Stimulated activated CD8-positive, alpha-beta memory T cell treated with anti-CD3 and anti-CD28 coated beads, Interleukin-4, amount 100 ng/mL, for 48 hours (primary cell): ENCODE data around the gene TP73.
A peak's percentile ranks its signal among the peaks of the same experiment; 100 is the strongest.

Experiments used
- DNase-seq: peaks from one replicate; pipeline ENCODE4 v3.0.0-alpha.2; 2020

Gene TP73

DNA sequence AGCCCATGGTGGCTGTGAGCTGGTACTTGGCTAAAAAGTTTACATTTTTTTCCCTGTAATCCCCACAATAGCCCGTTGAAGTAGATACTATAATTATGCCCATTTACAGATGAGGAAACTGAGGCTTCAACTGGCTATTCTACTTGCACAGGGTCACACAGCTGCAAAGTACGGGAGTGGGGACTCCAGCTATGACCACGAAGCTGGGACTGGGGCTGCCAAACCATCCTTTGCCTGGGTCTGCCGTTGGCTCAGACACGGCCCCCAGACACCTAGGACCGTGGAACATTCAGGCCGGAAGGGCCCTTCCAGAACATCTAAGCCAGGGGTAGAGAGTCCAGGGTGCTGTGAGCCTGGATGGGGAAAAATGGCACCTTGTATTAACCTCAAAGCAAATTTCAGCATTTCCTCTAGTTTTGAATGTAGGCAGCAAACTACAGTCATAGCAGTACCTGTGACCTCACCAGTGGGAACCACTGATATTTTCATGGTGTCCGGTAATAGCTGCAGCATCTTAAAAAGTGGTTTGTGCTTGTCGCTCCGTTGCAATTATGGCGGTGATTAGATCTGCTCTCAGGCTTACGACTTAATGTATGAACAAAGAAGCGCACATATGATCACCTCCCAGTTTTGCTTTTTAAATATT lies 4.3 kb downstream of the TP73 start:
- DNase-seq: peak; percentile 43

DNA sequence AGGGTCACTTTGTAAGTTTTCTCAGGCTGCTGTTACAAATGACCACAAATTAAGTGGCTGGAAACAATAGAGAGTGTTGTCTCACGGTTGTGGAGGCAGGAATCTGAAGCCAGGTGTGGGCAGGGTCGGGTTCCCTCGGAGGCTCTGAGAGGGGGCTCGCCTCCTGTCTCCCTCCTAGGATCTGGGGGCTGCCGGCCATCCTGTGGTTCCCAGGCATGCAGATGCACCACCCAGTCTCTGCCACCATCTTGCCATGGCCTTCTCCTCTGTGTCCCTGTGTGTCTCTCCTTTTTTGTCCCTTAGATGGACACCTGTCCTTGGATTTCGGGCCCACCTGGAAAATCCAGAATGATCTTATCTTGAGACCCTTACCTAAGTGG lies 4.8 kb downstream of the TP73 start:
- DNase-seq: no peak

DNA sequence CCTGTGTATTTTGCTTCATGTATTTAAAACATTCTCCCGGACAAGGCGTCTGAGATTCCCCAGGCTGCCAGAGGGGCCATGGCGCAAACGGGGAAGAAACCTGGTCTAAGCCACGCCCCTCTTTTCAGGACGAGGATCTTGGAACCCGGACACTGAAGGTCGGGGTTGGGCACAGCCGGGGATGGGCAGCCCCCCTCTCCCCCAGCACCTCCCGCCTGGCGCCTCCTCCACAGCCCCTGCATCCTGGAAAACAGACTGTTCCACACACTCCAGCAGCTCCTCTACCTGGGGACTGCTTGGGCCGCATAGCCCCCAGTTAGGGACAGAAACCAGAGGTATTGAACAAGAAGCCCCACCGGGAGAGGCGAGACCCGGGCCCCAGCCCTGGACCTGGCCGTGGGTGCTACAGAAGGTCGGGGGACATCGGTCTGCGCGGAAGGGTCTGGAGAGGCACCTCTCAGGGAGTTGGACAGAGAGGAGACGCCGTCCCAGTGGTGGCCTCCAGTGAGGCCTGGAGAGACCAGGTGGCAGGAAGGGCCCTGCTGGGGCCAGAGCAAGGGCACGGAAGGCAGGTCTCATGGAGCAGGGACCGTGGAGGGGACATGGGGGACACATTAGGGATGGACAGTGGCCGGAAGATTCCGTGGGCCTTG lies 5.4 kb downstream of the TP73 start:
- no peak for DNase-seq

DNA sequence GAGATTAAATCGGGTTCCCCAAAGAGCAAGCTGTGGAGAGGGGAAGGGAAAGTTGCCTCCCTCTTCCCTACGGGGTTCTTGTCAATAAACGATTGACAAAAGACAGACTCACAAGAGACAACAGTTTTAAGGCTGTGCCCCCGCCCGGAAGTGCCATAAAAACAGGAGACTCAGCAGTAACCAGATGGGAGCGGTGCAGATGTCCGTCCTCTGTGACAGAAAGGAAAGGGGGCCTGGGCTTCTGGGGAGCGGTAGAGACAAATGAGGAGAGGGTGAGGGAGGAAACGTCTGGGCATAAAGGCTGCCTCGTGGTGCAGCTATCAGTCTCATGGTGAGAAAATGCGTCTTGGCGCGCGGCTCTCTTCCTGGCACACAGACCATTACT lies 5.9 kb downstream of the TP73 start:
- no peak for DNase-seq

DNA sequence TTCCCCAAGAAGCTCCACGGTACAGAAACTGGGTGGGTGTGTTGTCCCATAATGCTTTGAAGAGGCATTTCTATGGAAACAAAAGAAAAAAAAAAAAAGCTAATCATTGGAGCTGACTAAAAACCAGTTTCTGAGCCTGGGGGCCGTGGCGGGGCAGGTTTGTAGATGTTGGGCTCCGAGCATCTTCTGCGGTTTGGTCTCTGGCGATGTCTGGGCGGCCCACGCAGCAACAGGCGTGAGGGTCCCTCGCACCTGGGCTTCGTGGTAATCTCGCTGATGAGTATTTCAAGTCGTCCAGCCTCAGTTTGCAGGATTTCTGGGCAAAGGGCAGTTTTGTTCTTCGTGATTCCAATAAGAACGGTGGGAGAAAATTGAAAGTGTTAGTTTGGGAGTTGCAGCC lies 6.8 kb downstream of the TP73 start:
- no peak for DNase-seq

DNA sequence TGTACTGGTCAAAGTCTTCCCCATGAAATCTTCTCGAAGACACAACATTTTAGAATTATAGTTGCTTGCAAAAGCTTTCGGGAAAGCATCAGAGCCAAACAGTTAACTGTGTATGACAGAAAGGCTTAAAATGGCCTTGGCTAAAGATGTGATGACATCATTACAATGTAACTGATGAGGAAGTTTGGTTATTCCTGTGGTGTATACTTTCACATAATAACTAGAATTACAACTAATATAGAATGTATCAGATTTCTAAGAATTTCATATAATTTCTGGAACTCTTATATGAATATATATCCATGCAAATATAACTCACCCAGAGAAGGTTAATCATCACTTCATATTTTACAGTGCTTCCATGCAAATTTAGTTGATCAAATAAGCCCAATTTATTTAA lies 8.4 kb downstream of the TP73 start:
- no peak for DNase-seq

DNA sequence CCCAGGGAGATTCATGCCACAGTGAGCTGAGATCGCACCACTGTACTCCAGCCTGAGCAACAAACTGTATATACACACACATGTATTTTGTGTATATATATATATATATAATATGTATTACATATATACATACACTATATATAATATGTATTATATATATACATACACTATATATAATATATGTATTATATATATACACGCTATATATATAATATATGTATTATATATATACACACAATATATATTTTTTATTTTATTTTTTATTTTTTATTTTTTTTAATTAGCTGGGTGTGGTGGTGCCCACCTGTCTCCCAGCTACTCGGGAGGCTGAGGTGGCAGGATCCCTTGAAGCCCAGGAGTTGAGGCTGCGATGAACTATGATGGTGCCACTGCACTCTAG lies 9.3 kb downstream of the TP73 start:
- DNase-seq: no peak

DNA sequence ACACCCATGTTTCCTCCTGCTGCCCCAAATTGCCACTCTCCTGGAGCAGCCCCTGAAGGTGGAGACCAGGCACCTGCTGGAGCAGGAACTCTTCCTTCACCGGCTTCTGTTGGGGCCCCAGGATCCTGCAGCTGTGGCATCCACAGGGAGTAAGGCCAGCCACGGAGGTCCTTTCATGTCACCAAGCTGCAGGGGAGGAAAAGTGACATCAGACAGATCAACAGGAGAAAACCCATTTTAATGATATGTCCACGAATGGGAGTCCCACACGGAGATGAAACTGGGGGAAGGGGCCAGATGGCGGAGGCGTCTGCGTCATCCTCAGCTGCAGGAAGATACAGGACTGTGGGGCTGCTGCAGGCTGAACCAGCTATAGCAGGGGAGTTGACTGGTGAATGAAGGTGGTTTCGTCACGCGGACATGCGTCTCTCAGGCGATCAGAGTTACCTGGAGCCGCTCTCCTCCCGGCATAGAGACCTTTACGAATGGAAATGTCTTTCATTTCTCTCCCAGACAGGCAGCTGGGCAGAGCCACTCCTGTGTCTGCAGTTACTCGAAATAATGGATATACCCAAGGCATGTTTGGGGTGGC lies 9.9 kb downstream of the TP73 start:
- no peak for DNase-seq

DNA sequence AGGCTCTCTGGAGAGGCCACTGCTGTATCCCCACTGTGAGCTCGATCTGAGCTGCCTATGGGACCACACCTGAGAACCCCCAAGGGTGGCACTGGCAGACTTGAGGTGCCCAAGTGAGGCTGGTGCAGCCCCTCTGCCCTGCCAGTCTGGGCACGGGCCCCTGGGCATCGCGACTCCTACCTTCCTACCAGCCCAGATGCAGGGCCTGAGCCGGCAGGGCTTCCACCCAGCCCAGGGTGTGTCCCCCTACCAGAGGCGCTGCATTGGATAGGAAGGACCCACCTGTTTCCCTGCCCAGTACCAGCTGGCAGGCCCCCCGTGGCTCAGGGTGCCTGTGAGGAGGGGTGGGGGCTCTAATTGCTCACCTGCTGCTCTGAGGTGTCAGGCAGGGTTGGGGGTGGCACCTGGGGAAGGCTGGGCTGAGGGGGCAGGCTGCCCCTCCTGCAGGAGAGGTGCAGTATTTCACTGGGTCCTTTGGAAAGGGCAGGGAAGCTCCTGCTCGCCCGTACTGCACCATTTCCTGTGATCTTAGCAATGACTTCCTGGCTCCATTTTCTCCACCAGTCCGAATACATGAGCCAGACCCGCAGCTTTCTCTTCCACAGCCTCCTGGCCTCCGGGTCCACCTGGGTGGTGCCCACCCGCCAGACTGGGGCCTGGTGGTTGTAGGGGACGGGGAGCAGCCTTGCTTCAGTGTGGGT lies 11.8 kb downstream of the TP73 start:
- DNase-seq: no peak

DNA sequence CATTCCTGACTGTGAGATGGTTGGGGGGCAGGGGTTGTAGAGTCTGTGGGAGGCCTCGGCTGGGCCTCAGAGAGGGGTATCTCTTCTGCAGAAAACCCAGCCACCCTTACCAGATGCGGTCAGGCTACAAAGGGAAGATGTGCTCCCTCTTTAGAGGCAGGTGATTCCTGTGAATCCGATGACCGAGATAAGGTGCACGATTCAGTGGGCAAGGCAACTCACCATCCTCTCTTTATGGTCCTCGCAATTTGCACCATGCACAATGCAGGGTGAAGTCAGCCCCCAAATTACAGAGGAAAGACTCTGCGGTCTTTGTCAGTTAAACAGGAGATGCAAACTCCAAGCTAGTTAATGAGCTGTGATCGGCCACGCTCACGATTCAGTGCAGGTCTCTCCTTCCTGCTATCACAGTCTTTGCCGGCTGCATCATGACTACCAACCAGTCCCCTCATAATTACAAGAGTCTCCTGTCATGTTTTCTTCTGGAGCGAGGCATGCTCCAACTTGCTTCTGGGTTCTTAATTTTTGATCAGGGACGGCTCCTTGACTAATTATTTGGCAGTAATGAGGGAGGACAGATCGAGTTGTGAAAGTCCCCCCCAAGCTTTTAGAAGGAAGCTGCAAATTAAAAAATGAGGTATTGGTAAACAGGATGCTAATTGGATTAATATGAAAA lies 12.5 kb downstream of the TP73 start:
- DNase-seq: no peak

DNA sequence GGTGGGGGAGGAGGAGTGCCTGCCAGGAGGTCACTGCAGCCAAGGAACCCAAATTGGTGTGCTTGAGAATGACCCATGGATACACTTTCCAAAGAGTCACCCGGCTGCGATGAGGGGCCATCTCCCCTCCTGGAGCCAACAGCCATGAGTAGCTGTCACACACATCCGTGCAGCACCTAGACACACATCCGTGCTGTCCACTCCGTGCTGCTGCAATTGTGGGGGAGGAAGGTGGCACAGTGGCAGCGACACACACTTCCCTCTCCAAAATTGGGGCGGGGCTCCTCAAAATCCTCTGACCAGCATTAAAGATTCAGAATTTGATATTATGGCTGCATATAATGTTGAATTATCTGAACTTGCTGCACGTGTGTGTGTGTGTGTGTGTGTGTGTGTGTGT lies 15.8 kb downstream of the TP73 start:
- no peak for DNase-seq

DNA sequence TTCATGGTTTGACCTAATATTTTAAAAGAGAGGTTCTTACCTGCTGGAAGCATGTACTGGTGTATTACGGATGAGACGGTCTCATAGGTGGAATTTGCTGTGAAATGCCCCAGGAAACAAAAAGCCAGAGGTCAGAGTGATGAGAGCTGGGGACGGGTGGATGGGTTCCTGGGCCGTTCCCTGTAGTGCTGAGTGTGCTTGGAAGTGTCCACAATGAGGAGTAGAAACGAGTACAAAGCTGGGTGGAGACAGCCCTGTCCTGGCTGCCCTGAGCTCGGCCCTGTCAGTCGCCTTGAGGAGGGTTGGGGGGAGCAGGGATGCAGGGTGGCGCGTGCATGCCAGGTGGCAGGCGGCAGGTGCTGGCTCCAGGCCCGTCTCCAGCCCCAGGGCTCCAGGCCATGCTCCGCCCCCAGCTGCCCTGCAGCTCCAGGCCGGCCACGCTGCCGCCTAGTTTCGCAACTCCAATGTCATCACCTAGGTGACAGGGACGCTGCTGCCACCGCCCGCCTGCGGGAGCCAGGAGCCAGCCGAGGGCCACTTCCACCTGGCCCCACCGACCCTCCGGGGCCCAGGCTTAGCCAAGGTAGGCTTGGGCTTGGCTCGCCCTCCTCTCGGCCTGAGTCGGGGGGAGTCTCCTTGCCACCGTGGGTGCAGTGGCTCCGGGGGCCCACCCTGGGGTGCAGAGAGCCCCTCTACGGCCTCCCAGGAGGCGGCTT lies 16.4 kb downstream of the TP73 start:
- no peak for DNase-seq

DNA sequence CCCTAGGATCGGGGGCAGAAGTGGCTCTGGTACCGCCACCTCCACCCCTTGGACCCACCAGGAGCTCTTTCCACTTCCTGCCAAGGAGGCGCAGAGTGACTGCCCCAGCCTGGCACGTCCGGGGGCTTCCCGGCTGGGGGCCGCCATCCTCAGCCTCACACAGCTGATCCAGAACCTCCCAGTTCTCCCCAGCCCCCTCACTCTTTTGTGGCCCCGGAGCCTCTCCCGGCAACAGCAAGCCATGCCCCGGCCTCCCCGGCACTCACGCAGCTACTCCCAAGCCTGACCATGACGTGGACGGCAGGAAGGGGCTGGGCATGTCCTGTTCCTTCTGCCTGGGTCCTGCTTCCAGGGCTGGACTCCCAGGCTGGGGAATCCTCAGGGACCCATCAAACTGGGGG lies 17.1 kb downstream of the TP73 start:
- DNase-seq: no peak

DNA sequence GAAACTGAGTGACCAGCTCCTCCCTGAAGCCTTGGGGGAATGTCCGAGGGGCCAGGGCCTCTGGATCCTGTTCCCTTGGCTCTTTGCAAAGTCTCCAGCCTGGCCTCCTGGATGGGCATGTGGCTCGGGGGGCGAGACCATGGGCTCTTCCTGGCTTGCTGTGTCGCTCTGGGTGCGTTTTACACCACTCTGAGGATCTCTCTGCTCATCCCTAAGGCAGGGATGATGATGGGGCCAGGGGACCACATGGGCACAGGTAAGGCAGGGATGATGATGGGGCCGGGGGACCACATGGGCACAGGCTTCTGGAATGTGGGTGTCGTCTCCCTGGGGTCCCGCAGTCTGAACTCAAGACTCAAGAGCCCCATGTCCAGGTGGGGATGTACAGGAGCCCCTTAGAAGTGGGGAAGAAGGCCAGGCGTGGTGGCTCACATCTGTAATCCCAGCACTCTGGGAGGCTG lies 17.7 kb downstream of the TP73 start:
- DNase-seq: no peak

DNA sequence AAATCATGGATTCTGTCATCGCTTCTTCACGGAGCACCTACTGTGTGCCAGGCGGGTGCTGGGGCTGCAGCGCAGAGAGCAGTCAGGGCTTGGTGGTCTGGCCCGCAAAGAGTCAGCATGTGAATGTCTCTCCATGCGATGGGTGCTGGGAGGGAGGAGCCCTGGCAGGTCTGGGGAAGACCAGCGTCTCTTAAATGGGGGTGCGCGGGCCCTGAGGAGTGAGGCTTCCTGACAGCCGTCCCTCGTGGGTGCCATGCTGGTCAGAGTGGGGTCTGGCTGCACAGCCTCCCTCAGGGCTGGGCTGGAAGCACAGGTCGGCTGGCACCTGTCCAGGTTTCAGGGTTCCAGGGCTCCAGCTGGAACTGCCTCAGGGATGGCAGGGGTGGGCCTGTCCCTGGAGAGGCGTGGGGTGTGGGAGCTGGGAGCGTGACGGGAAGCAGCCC lies 18.5 kb downstream of the TP73 start:
- no peak for DNase-seq

DNA sequence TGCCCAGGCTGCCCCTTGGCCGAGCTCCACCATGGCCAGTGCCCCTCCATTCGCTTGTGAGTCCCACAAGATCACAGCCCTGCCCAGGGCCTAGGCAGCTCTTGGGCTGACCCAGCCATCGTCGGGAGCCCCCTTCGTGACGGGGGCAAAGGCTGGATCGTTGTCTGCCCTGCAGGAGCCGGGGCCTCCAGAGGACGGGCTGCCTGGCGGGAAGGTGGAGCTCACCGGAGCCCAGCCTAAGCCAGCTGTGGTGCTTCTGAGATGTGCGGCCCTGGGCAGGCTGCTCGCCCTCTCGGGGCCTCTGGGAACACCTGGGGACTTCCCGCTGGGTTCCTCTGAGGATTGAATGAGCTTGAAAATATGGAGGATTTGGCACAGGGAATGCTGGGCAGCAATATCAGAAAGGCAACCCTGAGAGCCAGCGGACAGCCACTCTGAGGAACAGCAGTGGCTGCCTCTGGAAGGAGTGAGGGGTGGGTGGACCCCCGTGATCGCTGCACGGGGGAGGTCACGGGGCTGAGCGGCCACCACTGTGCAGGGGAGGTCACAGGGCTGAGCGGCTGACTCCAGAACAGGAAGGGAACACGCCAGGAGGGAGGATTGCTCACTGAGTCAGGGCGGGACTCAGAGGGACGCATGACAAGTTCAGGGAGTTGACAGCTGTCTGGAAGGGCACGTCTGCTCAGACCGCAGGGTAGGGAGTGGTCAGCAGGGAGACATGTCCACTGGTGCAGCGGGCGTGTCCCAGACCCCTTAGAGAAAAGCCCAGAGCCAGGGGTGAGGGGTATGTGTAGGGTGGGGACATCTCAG lies 19.3 kb downstream of the TP73 start:
- no peak for DNase-seq

DNA sequence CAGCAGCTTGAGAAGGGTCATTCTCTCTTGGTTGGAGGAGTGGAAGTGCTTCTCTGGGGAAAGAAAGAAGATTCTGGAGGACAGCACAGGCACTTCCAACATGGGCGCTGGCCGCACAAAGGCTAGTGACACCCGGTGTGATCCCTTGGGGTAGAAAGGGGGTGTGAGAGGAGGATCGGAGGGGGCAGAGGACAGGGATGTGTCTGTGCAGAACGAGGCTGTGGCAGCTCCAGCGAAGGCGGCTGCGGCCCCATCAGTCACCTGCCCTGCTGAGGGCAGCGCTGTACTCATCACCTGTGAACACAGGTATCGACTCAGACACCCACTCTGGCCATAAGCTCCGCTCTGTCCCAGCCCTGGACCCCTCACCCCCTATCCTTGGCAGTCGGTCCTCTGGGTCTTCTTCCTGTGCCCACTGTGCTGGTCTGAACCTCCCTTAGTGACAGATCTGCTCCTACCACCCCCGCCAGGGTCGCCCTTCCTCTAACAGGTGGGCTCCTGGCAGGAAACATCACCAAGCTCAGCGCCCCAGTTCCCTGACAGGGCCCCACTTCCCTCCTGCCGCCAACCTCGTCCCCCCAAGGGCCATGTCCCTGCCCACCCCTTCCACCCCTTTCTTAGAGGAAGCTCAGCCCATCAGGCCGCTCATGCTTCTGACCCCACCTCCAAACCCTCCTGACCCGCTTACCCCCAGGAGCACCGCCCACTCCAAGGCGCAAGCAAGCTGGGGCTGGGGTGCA lies 20.1 kb downstream of the TP73 start:
- no peak for DNase-seq

DNA sequence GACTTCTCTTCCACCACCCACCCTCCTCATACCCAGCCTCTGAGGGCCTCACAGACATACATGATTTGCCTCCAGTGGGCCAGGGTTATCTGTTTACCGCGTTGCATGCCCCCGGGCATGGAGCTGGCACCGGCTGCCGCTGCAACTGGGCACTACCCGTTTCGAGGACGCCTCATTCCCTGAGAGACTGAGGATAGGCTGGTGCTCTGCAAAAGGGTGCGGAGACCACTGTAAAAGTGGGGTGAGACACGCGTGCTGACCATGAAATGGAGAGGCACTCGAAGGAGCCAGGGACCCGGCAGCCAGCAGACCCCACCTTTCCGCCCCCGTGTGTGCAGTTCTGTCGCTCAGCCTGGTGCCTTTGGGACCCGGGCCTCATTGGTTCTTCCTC lies 20.6 kb downstream of the TP73 start:
- DNase-seq: no peak

DNA sequence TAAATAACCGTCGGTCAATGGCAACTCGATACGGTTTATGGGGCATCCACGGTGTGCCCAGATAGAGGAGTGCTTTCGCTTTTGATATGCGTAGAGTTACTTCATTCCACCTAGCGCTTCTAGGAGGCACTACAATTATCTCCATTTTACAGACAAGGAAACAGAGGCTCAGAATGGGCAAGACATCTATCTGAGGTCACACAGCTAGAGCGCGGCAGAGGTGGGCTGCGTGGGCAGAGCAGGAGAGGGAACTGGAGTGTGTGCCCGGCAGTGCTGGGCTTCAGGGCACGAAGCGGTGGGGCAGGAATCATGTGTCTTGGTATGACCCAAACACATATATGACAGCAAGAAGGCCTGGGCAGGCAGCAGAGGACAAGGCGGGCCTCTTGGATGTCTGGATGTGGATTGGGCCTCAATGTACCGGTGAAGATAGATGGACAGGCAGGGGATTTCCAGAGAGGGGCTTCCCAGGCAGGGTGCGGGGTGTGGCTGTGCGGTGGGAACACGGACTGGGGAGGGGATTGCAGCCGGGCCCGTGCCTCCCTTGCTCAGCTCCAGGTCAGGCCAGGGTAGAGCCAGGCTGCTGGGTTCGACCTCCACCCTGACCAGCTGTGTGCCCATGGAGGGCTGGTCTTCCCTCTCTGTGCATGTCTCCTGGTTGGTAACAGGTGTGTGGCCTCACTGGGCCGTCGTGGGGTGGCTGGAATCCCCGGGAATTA lies 21.2 kb downstream of the TP73 start:
- no peak for DNase-seq
